Stimulated activated CD8-positive, alpha-beta memory T cell treated with anti-CD3 and anti-CD28 coated beads, Interleukin-4, amount 100 ng/mL, for 4 hours (primary cell): Measurements from ENCODE around the gene NKX1-2.
"Not testable (repeated sequence)": the region's sequence is repeated elsewhere in the genome, so short reads cannot be mapped to it uniquely, and the experiment has no call there.

Experiments
- DNase-seq, 2 donors: peaks; one replicate each; pipeline ENCODE4 v3.0.0-alpha.2; 2020; ENCODE audit warnings: low read depth in 2 of 2, low spot score in 1 of 2

NKX1-2 gene

DNA sequence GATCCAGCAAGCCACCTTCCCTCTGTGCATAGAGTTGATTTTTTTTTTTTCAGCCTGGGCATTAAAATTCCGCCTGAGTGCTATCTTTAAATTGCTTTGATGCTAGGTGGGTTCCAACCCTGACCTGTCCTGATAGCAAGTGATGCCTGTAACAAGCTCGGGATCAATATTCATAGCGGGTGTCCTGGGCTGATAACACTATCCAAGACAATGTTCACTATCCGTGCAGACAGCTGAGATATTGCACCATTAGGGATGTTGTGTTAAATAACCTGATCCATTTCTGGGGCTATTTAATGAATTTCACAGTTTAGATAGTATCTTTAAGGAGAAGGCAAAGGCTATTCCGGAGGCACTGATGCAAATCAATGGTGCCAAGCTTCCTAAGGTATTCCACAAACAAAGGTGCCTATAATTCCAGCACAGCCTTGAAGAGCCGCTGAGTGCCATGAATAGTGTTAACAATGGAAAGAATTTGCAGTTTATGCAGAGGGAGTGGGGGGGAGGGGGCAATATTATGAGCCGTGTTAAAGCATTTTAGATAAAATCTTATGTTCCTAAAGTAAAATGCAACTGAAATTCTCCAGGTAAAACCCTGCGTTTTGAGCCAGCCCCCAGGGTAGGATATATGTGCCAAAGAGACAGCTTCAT, 4.2 kb upstream of the NKX1-2 start:
- no peak for DNase-seq

- DNase-seq, result no peak
Observed at GRCh38 chr10:124451276-124451675, 1.4 kb upstream of the NKX1-2 start.

DNA sequence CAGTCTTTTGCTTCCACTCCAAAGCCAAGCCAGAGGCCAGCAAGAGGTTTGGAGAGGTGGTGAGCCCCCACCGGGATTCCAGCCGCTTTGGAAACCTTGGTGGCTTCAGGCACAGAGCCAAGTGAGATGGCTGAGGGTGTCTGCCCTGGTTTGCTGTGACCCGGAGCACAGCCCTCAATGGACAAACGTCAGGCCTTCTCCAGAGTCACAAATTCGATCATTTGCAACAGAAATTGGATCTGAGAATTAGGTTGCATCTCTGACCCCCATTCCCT, 885 bp upstream of the NKX1-2 start:
- no peak for DNase-seq

- DNase-seq, result no peak
Observed at GRCh38 chr10:124449170-124450011, 444 bp downstream of the NKX1-2 start.

DNA sequence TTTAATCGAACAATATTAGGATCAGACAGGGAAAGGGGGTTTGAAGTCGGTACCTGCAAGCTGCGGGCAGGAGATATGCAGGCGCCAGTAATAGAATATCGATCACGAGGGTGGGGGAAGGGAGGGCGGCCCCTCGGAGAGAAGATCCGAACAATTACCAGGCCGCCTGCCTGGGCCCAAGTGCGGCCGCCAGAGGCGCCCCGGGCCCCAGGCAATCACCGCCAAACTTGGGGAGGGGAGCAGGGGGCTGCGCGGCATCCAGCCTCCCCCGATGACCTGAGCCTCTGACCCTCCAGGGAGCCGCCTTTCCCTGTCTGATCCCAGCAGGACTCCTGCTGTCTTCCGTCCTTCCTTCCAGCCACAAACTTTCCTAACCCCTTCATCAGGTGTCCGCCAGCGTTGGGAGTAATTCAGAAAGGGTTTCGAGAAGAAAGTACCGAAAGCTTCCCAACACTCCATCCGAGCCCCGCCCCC, 1.1 kb downstream of the NKX1-2 start:
- DNase-seq, result no peak

DNA sequence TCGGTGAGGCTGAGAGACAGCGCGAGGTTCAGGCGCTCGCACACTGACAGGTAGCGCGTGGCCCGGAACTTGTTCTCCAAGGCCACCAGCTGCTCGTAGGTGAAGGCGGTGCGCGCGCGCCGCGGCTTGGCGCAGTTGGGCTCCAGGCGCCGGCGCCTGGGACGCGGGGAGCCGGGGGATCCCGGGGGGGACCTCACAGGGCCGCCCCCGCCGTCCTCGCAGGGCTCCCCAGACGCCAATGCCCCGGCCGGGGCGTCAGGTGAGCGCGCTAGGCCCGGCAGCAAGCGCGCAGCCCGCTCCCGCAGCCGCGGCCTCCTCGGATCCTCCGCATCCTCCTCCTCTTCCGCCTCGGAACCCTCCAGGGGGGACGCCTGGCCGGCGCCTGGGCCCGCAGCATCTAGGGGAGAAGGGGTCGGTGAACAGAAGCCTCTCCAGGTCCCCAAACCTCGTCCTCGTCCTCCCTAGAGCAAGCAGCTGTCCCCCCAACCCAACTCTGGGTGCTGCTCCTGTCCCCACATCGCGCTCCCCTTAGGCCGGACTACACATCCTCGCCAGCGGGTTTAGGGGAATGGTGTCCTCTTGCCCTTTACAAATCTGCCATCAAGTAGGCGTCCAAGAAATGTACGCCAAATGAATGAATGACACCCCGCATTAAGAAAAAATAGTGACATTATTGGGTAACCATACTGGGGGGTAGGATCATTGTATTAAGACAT, 1.9 kb downstream of the NKX1-2 start:
- DNase-seq, result no peak

DNA sequence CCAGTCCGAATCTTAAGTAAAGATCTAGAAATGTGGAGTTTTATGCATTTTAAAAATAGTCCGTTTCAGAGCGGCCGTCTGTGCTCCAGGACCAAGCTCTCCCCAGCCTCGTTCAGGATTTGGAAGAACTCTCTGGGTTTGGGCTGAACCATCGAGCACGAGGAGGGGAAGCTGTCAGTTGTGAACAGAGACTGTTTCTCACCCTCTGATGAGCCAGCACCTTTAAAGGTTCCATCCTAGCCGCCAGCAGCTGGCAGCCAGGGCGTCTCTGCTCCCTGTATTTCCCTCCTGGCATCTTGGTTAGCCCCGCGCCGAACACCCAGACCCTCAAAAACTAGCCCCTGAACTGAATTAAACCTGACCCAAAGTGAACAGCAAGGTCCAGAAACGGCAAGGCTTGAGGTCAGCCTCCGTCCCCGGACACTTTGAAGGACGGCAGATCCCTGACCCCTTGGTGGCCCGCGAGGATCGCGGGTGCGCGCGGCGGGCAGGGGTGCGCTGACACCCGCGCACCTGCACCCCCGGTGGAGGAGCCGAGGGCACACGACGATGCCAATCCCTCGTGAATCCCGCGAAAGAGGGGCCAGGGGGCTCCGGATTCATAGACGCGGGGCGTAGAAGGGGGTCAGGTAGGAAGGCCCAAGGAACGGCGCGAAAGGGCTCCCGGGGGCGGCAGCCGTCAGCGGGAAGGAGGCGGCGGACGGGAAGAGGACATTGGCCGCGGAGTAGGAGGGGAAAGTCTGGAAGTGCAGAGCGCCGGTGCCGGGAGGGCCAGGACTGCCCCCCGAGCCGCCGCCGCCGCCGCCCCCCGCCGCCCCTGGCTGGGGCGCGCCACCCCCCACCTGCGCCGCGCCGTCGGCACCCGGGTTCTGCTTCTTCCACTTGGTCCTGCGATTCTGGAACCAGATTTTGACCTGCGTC, 2.7 kb downstream of the NKX1-2 start:
- DNase-seq, result no peak

DNA sequence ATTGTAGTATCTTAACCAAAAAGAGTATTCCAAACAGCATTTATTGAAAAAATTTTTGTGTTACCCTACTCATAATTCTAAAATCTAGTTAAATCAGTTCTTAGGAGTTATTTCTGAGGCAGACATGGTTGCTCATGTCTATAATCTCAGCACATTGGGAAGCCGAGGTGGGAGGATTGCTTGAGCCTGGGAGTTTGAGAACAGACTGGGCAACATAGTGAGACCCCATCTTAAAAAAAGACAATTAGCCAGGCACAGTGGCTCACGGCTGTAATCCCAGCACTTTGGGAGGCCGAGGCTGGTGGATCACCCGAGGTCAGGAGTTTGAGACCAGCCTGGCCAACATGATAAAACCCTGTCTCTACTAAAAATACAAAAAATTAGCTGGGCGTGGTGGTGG, 8.1 kb downstream of the NKX1-2 start:
- not testable (repeated sequence) for DNase-seq

DNA sequence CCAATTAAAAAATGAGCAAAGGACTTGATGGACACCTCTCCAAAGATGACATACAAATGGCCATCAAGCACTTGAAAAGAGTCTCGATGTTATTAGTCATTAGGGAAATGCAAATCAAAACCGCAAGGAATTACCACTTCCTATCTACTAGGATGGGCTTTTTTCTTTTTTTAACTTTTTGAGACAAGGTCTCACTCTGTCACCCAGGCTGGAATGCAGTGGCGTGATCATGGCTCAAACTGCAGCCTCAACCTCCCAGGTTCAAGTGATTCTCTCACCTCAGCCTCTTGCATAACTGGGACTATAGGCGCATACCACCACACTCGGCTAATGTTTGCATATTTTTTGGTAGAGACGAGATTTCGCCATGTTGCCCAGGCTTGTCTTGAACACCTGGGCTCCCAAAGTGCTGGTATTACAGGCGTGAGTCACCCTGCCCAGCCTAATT, 13.6 kb downstream of the NKX1-2 start:
- no peak for DNase-seq

GRCh38 chr10:124435683-124436082, 14.2 kb downstream of the NKX1-2 start:
- DNase-seq, result not testable (repeated sequence)

GRCh38 chr10:124433461-124433860, 16.4 kb downstream of the NKX1-2 start:
- no peak for DNase-seq

DNA sequence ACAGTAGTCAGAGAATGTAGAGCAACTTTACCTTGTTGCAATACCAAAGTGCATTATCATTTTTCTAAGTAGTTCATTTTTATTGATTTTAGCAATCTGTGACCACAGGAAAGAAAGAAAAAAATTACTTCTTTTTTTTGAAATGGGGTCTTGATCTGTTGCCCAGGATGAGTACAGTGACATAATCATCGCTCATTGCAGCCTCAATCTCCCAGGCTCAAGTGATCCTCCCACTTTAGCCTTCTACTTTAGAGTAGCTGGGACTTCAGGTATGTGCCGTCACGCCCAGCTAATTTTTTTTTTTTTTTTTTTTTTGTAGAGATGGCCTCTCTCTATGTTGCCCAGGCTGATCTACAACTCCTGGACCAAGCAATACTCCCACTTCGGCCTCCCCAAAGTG, 19.8 kb downstream of the NKX1-2 start:
- no peak for DNase-seq

DNA sequence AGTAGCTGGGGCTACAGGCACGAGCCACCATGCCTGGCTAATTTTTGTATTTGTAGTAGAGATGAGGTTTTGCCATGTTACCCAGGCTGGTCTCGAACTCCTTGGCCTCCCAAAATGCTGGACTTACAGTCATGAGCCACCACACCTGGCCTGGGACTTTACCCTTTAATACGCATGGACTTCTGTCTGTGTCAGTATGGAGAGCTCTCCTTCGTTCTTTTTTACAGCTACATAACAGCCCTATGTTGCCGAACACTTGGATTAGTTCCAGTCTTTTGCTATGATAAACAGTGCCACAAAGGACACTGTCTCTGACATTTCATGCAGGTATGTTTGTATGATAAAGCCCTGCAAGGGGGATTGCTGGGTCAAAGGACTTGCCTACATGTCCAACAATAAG, 20.3 kb downstream of the NKX1-2 start:
- DNase-seq, result no peak

- DNase-seq, result no peak
Observed at GRCh38 chr10:124428207-124428777, 21.5 kb downstream of the NKX1-2 start.

DNA sequence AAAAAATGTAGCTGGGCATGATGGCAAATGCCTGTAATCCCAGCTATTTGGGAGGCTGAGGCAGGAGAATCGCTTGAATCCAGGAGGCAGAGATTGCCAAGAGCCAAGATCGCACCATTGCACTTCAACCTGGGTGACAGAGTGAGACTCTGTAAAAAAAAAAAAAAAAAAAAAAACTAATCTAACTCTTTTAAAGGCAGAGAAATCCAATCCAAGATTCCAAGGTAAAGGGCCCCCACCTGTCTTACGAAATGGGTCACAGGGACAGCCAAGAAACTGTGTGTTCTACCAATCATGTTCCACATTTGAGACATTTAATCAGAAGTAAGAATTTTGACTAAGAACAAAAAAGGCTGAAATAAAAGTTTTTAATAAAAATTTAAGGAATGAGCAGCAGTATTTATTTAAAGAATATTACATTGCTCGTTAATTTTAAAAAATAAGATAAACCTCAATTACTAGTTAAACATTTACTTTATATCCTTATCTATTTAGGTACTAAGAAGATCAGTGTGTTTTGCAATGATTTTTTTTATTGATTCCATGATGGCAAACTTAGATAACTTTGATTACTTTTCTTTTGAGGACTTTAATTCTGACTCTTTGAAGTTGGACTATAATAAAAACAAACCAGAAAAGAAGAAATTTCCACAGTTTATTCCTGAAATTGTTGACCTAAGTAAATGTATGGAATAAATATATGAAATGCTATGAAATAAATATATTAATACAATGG, 24.4 kb downstream of the NKX1-2 start:
- DNase-seq, result no peak

- DNase-seq, result no peak
Observed at GRCh38 chr10:124423813-124424212, 26.0 kb downstream of the NKX1-2 start.

DNA sequence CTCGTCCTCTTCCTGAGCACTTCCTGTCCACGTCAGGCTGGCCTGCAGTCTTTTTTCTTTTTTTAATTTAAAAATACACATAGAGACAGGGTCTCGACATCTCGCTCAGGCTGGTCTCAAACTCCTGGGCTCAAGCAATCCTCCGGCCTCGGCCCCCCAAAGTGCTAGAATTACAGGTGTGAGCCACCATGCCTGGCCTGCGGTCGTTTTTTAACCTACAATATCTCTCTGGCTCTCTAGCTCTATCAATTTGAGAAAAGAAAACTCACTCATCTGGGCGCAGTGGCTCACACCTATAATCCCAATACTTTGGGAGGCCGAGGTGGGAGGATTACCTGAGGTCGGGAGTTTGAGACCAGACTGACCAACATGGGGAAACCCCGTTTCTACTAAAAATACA, 27.1 kb downstream of the NKX1-2 start:
- no peak for DNase-seq

- DNase-seq, result no peak
Observed at GRCh38 chr10:124420254-124420653, 29.6 kb downstream of the NKX1-2 start.

GRCh38 chr10:124419635-124420034, 30.2 kb downstream of the NKX1-2 start:
- no peak for DNase-seq
